PC-3 (cell line): ENCODE results near the gene COQ8A. TPM values are rescaled to one million over a fixed set of nuclear protein-coding genes. Genes with fewer than 3 reads are reported as not detected.
A peak's percentile ranks its signal among the peaks of the same experiment; 100 is the strongest.

ENCODE experiments used
- ATAC-seq: fragments of 200-7000 bp; cut with Tn5 transposase; 2 replicates; pipeline ENCODE4 v1.9.1; 2020; ENCODE audit warnings: mild to moderate bottlenecking, moderate library complexity
- BruUV-seq: library from RNA; stranded (reverse); fragments of 400-500 nt; replicated peaks from 2 replicates; lab custom pipeline; 2021; lab: Mats Ljungman, UMichigan
- CTCF ChIA-PET: fragments of 300-600 bp; sonication (Branson Sonifier 250); formaldehyde crosslinking; loops from one replicate; lab custom pipeline; 2022; ENCODE audit warnings: antibody characterized with exemption; lab: Charles Lee
- POLR2A ChIA-PET: fragments of 300-600 bp; sonication (Branson Sonifier 250); formaldehyde crosslinking; loops from one replicate; lab custom pipeline; 2022; ENCODE audit warnings: antibody characterized with exemption; ENCODE audit not compliant: unreplicated experiment; lab: Charles Lee
- DNase-seq: peaks from one replicate; pipeline ENCODE4 v3.0.0-alpha.2; 2015
- H2AFZ ChIP-seq: fragments of 300-600 bp; sonication (generic); 2 replicates; pipeline ENCODE4 v1.6.0; 2016; ENCODE audit warnings: antibody characterized with exemption, low read length
- H3F3A ChIP-seq: fragments of 300-600 bp; sonication (generic); one replicate; pipeline ENCODE4 v1.6.0; 2017; ENCODE audit warnings: antibody characterized with exemption, low read length, control low read depth, mild to moderate bottlenecking; ENCODE audit not compliant: unreplicated experiment
- H3K27ac ChIP-seq: fragments of 300-600 bp; sonication (generic); 2 replicates; pipeline ENCODE4 v1.5.1; 2016; ENCODE audit warnings: mild to moderate bottlenecking, low read length
- H3K27me3 ChIP-seq: fragments of 300-600 bp; sonication (generic); 2 replicates; pipeline ENCODE4 v1.6.1; 2016; ENCODE audit warnings: low read length, mixed read lengths
- H3K36me3 ChIP-seq: fragments of 300-600 bp; sonication (generic); 2 replicates; pipeline ENCODE4 v1.6.1; 2016; ENCODE audit warnings: low read depth, mixed run types, low read length, mixed read lengths
- H3K4me1 ChIP-seq: fragments of 300-600 bp; sonication (generic); 2 replicates; pipeline ENCODE4 v1.5.1; 2016; ENCODE audit warnings: low read length; ENCODE audit not compliant: insufficient read depth
- H3K4me2 ChIP-seq: fragments of 300-600 bp; sonication (generic); 2 replicates; pipeline ENCODE4 v1.6.0; 2016; ENCODE audit warnings: low read length
- H3K4me3 ChIP-seq: fragments of 300-600 bp; sonication (generic); 2 replicates; pipeline ENCODE4 v1.5.1; 2016; ENCODE audit warnings: mild to moderate bottlenecking, low read length, mixed read lengths
- H3K79me2 ChIP-seq: fragments of 300-600 bp; sonication (generic); 2 replicates; pipeline ENCODE4 v1.6.1; 2017; ENCODE audit warnings: low read length, mixed read lengths
- H3K9ac ChIP-seq: fragments of 300-600 bp; sonication (generic); 2 replicates; pipeline ENCODE4 v1.6.0; 2016; ENCODE audit warnings: mild to moderate bottlenecking, low read length
- H3K9me2 ChIP-seq: fragments of 300-600 bp; sonication (generic); replicated peaks from 2 replicates; pipeline ENCODE4 v1.6.1; 2016; ENCODE audit warnings: mixed run types, low read length, mixed read lengths
- H3K9me3 ChIP-seq: fragments of 300-600 bp; sonication (generic); 2 replicates; pipeline ENCODE4 v1.6.1; 2016; ENCODE audit warnings: low read length, mixed read lengths
- H4K20me1 ChIP-seq: fragments of 300-600 bp; sonication (generic); 2 replicates; pipeline ENCODE4 v1.6.1; 2016; ENCODE audit warnings: low read length, mixed read lengths
- EZH2 ChIP-seq: fragments of 300-600 bp; sonication (generic); IDR thresholded peaks from one replicate; pipeline ENCODE4 v1.6.1; 2017; ENCODE audit warnings: antibody characterized with exemption, mild to moderate bottlenecking, low read length; ENCODE audit not compliant: unreplicated experiment
- EZH2phosphoT487 ChIP-seq: fragments of 300-600 bp; sonication (generic); IDR thresholded peaks from 2 replicates; pipeline ENCODE4 v1.6.1; 2018; ENCODE audit warnings: mild to moderate bottlenecking, antibody characterized with exemption, low read length, borderline replicate concordance
- intact Hi-C: fragments of 100-400 bp; cut with micrococcal nuclease; formaldehyde crosslinking; loops from 2 replicates; pipeline ENCODE4 v1.9.0; 2023
- total RNA-seq: library from RNA; depleted of rRNA; stranded (reverse); fragments of >200 nt; gene quantifications from 2 replicates; pipeline ENCODE4 v1.2.3, GENCODE V29; 2014
- TF ChIP-seq, protein P1 (sequence below): fragments of 300-600 bp; sonication (generic); conservative IDR thresholded peaks from 2 replicates; pipeline ENCODE4 v1.5.1; 2017; ENCODE audit warnings: antibody characterized with exemption, low read depth, mild to moderate bottlenecking, low read length

The COQ8A gene
- total RNA-seq, 1 experiment from 2014 or later, result 67.0 TPM

DNA sequence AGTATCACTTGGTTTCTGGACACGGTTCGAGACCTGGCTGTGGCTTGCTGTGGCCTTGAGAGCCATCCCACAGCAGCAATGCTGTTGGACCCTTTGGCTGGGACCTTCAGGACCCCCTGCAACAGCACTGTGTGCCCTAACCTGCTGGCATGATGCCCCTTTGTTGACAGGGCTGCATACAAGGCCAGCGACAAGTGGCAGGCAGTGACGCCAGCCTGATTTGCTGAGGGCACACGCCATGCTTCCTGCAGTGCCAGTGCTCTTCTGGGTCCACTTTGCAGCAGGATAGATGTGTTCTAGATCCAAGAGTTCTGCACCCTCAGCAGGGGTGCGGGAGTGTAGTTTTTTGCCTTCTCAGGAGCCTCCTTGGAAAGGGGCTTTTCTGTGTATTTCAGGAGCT, 32.8 kb downstream of the COQ8A start:
- CTCF ChIA-PET, result no interaction called here
- Histone ChIP-seq H3K4me3 (no peak overlapping the region), H3K9me2 (no peaks in the 10 kb centered on the region), H3K4me2 (no peak overlapping the region), H3K27ac (no peak overlapping the region), H3F3A (no peaks in the 10 kb centered on the region), H3K4me1 (no peaks in the 10 kb centered on the region), H3K9ac (no peak overlapping the region), H2AFZ (no peak overlapping the region), H3K27me3 (no peaks in the 10 kb centered on the region), H4K20me1 (no peaks in the 10 kb centered on the region), H3K36me3 (peaks cover 16% of the 10 kb centered on the region), H3K79me2 (no peaks in the 10 kb centered on the region), H3K9me3 (no peaks in the 10 kb centered on the region)
- TF ChIP-seq, protein P1, sequence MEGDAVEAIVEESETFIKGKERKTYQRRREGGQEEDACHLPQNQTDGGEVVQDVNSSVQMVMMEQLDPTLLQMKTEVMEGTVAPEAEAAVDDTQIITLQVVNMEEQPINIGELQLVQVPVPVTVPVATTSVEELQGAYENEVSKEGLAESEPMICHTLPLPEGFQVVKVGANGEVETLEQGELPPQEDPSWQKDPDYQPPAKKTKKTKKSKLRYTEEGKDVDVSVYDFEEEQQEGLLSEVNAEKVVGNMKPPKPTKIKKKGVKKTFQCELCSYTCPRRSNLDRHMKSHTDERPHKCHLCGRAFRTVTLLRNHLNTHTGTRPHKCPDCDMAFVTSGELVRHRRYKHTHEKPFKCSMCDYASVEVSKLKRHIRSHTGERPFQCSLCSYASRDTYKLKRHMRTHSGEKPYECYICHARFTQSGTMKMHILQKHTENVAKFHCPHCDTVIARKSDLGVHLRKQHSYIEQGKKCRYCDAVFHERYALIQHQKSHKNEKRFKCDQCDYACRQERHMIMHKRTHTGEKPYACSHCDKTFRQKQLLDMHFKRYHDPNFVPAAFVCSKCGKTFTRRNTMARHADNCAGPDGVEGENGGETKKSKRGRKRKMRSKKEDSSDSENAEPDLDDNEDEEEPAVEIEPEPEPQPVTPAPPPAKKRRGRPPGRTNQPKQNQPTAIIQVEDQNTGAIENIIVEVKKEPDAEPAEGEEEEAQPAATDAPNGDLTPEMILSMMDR, result no peak
- POLR2A ChIA-PET, result no interaction called here
- ATAC-seq (no peak), DNase-seq (no peak)
- intact Hi-C loops, result no loop called here
- no TSS peak for BruUV-seq

DNA sequence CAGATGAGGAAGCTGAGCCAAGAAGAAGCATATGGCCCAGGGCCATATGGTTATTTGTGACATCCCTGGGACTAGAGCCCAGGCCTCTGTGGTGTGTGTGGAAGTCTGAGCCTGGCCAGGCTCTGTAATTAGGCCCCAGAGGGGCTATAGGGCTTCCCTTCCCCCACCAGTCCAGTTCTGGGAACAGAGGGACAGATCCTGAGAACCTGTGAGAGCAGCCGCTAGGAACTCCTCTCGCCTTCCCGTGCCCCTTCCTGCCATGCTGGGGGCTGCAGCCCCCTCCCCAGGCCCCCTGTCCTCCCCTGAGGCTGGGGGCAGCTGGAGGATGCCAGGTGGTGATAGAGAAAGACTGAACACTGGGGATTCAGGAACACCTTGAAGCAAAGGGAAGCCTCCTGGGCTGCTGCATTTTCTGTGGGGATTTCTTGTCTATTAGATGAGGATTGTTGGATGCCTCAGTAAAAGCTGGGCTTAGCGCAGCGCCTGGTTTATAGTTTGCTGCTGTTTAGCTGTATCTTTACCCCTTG, 33.3 kb downstream of the COQ8A start:
- no peak for TF ChIP-seq EZH2phosphoT487
- no peak for TF ChIP-seq EZH2
- TF ChIP-seq, protein P1, result no peak
- Histone ChIP-seq H3K79me2 (no peaks in the 10 kb centered on the region), H3K36me3 (peaks cover 17% of the 10 kb centered on the region), H2AFZ (no peak overlapping the region), H4K20me1 (no peaks in the 10 kb centered on the region), H3K9me3 (no peaks in the 10 kb centered on the region), H3K27me3 (no peaks in the 10 kb centered on the region), H3K4me2 (no peak overlapping the region), H3K4me1 (no peaks in the 10 kb centered on the region), H3K9me2 (no peaks in the 10 kb centered on the region), H3K9ac (no peak overlapping the region), H3K27ac (no peak overlapping the region), H3F3A (no peaks in the 10 kb centered on the region), H3K4me3 (no peak overlapping the region)
- DNase-seq, result no peak
- ATAC-seq, result no peak
- ChIA-PET POLR2A (no interaction called here), CTCF (no interaction called here)
- no TSS peak for BruUV-seq
- intact Hi-C loops, result no loop called here

DNA sequence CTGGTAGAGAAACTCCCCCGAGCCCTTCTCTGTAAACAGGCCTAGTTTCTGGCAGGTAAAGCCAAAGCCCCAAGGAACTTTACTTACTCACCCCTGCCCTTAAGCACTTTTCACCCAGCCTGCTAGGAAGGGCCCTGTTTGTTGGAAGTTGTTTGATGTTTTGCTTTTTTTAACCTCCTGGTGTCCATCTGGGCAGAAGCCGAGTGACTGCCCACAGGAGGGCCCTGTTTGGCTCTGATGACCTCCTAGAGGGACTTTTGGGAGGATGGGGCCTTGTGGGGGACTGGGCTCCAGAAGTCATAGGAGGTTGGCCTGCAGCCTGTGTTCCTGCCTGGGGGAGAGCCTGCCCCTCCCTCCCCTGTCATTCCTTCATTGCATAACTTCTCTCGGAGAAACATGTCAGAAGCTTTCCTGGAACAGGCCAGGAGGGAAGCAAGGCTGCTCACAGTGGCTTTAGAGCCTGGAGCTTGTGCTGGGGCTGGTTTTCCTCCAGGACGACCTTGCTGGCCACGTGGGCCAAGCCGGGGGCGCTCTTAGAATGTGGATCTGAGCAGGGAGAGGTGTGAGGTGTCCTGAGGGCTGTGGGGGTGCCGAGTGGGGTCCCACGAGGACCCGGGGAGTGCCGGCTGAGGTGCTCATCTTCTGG, 33.9 kb downstream of the COQ8A start:
- no peaks in the 10 kb centered on the region for H3K9me3 ChIP-seq
- no peaks in the 10 kb centered on the region for H3K79me2 ChIP-seq
- no peak overlapping the region for H3K4me2 ChIP-seq
- H3K9ac ChIP-seq, result no peak overlapping the region
- no peak overlapping the region for H3K27ac ChIP-seq
- CTCF ChIA-PET, result no interaction called here
- intact Hi-C loops, result no loop called here
- H3F3A ChIP-seq, result no peaks in the 10 kb centered on the region
- H3K4me3 ChIP-seq, result no peak overlapping the region
- ATAC-seq, result peak; percentile 25; the same call in 1 of the 2 replicates
- H4K20me1 ChIP-seq, result no peaks in the 10 kb centered on the region
- DNase-seq, result peak; percentile 24
- H3K9me2 ChIP-seq, result no peaks in the 10 kb centered on the region
- H2AFZ ChIP-seq, result no peak overlapping the region
- H3K27me3 ChIP-seq, result no peaks in the 10 kb centered on the region
- no TSS peak for BruUV-seq
- H3K4me1 ChIP-seq, result no peaks in the 10 kb centered on the region
- POLR2A ChIA-PET, result no interaction called here
- no peak for TF ChIP-seq EZH2phosphoT487
- TF ChIP-seq, protein P1, result no peak
- TF ChIP-seq EZH2, result no peak
- peaks cover 17% of the 10 kb centered on the region for H3K36me3 ChIP-seq
